ENCODE results near the gene MUC3A.

GRCh38 chr7:100911484-100911883 is 37.9 kb upstream of the MUC3A start:
- TF ChIP-seq CTCF (IDR thresholded peaks at IDR 0.05; ENCODE audit: poor library complexity) (no peak), EZH2 (IDR thresholded peaks at IDR 0.05; ENCODE audit: borderline replicate concordance) (no peak)
